ENCODE measurements around the gene POU2F3.

POU2F3 gene

DNA sequence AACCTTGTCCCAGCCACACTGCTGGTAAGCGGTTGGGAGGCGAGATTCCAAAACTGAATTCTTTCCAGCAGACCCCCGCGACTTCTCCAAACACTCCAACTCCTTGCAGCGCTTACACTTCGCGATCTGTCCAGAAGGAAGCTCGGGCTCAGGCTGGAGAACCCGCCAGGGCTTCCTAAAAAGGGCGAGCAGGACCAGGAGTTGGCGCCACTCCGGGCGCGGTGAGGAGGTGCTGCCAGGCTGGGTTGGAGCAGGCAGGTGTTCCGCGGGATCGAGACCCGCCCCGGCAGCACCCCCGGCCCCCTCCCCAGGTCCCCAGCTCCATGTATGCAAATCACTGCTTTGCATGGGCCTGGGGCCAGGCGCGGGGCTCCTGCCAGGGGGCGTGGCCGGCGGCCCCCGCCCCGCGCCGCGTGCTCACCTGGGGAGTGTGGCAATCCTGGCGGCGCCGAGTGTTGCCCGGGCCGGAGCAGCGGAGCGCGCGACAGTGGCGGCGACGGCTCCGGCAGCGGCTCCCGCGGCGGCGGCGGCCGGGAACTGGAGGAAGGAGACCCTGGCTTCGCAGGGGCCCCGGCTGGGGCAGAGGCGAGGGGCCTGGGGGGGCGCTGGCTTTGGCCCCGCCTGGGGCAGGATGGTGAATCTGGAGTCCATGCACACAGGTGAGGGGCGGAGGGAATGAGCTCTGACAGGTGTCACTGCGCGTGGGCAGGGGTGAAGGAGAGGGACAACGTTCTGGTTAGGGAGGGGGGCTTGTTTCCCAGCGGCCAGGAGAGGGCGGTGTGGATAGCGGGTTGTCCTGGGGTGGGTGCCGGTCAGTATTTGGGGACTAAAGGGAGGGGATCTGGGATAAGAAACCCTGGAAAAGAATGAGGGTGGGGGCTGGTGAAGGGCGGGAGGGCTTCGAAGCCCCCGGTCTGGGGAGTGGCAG lies at the start of gene POU2F3:
TSS of gene POU2F3 (plus strand) at position 428 of the 928 bp plus-strand sequence. CDS start at position 632, 204 bp downstream.
- DNase-seq (ENCODE audit: extremely low read depth in 1 of 2, low read depth in 1 of 2): no peak

GRCh38 chr11:120191058-120191457 lies 48.9 kb upstream of the POU2F3 start:
- DNase-seq (ENCODE audit: extremely low read depth in 1 of 2, low read depth in 1 of 2): no peak

DNA sequence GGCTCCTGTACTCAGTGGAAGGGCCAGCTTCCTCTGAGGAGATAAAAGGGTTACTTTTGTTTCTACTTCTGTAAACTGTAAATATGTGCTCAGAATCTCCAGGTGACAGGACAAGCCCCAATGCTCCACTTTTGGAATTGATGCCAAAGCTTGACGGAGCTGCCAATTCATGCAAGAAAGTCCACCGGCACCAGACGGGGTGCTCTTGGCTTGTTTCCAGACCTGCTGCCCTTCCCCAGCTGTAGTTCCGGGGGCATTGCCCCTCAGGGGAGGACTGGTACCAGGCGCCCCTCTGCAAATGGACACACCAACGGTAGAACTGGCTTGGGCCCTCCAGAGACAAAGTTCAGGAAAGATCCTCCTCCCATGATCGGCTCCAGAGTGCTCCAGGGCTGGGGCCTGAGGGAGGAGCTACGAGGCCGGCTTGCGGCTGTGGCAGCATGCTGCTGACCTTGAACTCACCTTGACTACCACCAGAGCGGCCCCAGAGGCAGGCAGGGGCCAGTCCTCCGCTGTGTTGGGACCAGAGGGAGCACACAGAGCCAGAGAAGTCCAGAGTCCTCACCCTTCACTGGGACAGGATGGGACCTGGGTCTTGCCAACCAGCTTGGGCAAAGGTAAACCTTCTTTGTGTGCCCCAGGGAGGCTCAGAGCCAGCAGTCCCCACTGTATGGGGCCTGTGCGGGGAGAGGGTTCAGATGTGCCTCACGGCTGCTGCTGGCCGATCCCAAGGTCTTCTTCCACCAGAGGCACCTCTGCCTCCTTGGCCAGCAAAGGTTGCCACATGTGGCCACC lies 46.9 kb upstream of the POU2F3 start:
- DNase-seq (ENCODE audit: extremely low read depth in 1 of 2, low read depth in 1 of 2): no peak

- DNase-seq (ENCODE audit: extremely low read depth in 1 of 2, low read depth in 1 of 2): no peak
Observed at GRCh38 chr11:120194166-120194565, 45.8 kb upstream of the POU2F3 start.

DNA sequence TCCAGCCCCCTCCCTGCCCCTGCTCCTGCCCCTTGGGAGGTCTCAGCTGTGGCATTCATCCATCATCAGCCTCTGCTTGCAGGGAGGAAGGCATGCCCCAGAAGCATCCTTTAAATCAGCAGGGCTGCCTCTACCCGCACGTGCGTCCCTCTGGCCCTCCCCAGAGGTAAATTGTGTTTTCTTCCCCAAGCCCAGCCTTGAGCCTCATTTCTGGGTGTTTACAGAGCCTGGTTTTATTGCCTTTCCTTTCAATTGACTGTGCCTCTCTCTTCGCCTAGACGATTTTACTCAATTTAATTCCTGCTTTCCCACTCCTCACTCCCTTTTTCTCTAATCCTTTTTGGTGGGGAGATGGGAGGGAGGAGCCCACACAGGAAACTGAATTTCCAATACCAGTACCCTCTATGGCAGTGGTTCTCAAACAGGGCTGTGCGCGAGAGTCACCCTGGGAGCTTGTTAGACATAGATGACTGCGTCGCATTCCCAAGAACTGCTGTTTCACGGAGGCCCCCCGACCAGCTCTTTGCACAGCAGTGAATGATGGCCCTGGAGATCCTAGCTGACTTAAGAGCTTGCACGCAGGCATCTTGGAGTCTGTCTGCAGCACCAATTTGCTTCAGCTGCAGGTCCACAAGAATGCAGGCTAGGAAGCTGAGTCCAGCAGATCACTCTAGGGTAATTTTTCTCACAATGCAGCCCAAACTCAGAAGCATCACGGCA lies 44.2 kb upstream of the POU2F3 start:
- DNase-seq (ENCODE audit: extremely low read depth in 1 of 2, low read depth in 1 of 2): no peak

GRCh38 chr11:120196826-120197225 lies 43.1 kb upstream of the POU2F3 start:
- no peak for DNase-seq (ENCODE audit: extremely low read depth in 1 of 2, low read depth in 1 of 2)

DNA sequence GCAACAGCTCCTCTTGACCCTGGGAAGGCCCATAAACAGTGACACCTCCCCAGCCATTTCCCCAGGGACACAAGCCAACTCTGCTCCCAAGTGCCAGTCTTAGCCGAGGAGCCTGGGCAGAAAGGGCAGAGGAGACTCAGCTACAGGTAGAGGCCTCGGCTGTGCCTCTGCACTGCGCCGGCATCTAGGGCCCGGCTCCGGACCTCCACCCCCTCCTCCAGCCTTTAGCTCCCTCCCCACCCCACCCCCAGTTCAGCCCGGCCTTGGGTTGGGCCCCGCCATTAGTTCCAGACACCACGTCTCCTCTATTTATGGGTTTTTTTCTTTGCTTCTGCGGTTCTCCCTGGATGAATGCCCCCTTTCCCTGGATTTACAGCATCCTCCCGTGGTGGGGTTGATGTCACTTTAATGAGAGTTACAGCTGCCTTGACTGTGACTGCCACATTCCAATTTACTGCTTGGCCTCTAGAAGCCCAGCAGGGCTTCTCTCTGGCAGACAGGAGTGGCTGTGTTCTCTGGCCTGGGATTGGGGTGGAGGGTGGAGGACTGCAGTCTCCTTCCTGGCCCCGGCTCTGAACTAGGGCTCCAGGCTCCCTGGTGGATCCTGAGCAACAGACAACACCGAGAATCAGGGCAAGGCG lies 42.6 kb upstream of the POU2F3 start:
- DNase-seq (ENCODE audit: extremely low read depth in 1 of 2, low read depth in 1 of 2): no peak

DNA sequence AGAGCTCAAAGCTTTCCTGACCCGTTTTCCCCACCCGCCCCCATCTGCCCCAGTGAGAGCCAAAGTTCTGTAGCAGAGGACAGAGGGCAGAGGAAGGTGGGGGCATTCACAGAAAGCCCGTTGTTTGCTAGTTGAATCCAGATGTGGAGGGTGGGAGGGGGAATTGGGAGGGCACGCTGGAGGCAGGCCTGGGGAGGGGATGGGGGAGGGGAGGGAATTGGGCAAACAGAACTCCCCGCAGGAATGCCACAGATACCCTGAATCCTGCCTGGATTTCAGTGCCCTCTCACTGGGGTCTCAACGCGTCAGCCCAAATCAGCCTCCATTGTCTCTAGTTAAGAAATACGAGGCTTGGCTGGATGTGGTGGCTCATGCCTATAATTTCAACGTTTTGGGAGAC lies 42.0 kb upstream of the POU2F3 start:
- no peak for DNase-seq (ENCODE audit: extremely low read depth in 1 of 2, low read depth in 1 of 2)

DNA sequence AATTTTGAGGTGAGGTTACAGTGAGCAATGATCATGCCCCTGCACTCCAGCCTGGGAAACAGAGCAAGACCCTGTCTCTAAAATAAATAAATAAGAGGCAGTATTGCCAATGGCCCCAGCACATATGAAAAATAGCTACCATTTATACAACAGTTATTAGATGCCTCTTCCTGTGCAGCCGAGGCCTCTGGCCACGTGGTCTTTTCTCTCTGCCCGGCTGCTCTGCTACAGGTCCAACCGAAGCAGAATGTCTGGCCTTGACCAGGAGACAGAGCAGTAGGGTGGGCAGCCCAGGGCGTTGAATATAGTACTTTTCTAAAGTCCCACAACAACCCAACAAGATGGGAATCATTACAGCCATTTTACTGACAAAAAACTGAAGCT lies 41.5 kb upstream of the POU2F3 start:
- no peak for DNase-seq (ENCODE audit: extremely low read depth in 1 of 2, low read depth in 1 of 2)

- DNase-seq (ENCODE audit: extremely low read depth in 1 of 2, low read depth in 1 of 2): no peak
Observed at GRCh38 chr11:120198787-120199469, 41.0 kb upstream of the POU2F3 start.

DNA sequence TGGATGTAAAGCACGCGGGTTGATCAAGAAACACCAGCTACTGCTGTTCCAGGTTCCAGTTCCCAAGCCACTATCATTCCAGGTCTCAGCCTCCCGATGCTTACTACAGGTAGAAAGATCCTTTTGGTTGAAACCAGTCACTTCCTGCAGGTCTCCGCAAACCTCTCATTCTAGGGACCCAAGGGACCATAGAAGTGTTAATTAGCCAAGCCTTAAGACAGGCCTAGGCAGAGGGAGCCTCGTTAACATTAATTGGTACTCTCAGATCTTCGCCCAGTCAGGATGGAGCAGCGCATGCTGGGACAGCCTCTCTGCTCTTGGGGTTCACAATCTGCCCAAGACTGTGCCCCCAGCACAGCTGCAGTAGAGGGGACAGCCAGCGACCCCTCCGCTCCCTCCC lies 40.3 kb upstream of the POU2F3 start:
- no peak for DNase-seq (ENCODE audit: extremely low read depth in 1 of 2, low read depth in 1 of 2)

GRCh38 chr11:120200677-120201076 lies 39.3 kb upstream of the POU2F3 start:
- DNase-seq (ENCODE audit: extremely low read depth in 1 of 2, low read depth in 1 of 2): no peak

- DNase-seq (ENCODE audit: extremely low read depth in 1 of 2, low read depth in 1 of 2): no peak
Observed at GRCh38 chr11:120201653-120202052, 38.3 kb upstream of the POU2F3 start.

DNA sequence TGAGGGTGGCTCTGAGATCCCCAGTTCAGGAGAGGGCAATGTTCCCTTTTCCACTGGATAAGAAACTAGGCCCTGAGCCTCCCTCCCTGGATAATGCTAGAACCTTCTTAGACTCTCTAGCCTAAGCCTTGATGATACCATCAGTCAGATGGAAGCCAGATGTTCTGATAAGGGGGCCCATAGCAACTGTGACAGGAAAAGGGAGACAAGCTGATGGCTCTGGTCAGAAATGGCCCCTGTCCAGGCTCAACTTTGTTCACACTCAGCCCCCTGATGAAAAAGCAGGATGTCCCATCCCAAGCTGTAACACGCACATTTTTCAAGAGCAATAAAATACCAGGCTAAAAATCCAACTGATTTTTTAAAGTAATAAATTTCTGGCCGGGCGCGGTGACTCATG lies 36.3 kb upstream of the POU2F3 start:
- no peak for DNase-seq (ENCODE audit: extremely low read depth in 1 of 2, low read depth in 1 of 2)

- no peak for DNase-seq (ENCODE audit: extremely low read depth in 1 of 2, low read depth in 1 of 2)
Observed at GRCh38 chr11:120205596-120206161, 34.3 kb upstream of the POU2F3 start.

DNA sequence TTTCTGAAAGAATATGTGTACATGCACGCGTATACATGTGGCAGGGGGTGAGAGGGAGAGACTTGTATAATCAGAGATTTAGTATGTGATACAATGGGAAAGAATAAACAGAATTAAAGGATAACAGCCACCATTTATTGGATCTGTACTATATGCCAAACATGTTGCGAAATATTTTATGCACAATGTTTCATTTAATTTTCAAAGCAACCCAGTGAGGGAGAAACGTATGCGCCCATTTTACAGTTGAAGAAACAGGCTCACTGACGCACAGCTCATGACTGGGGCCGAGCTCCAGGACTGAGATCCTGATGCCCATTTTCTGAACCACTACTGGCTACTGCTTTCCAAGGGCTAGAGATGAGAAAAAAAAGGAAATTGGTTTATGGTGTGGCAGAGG lies 32.4 kb upstream of the POU2F3 start:
- no peak for DNase-seq (ENCODE audit: extremely low read depth in 1 of 2, low read depth in 1 of 2)

GRCh38 chr11:120208001-120208441 lies 31.9 kb upstream of the POU2F3 start:
- DNase-seq (ENCODE audit: extremely low read depth in 1 of 2, low read depth in 1 of 2): no peak

DNA sequence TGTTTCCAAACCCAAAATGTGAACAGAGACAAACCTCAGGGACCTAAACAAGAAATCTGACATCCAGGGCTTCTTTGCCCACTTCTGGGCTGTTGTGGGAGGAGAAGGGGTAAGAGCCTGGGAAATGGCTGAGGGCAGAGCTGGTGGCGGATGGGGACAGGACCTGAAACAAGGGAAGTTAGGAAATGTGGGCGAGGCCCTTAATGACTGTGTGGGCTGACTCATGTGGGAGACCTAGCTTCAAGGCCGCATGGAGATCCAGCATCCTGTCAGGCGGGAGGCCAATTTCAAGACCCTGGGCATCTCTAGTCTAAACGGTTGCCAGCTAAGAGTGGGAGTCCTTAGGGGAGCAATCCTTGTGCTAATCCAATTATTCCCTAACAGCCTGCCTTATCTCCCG lies 31.2 kb upstream of the POU2F3 start:
- DNase-seq (ENCODE audit: extremely low read depth in 1 of 2, low read depth in 1 of 2): no peak

- no peak for DNase-seq (ENCODE audit: extremely low read depth in 1 of 2, low read depth in 1 of 2)
Observed at GRCh38 chr11:120209746-120210625, 30.0 kb upstream of the POU2F3 start.

Data from stimulated activated CD8-positive, alpha-beta memory T cell treated with anti-CD3 and anti-CD28 coated beads, Interleukin-7, amount 100 ng/mL, for 48 hours (primary cell).